Measurements from ENCODE around the gene MUCL3. TPM values are rescaled to one million over a fixed set of nuclear protein-coding genes. Genes with fewer than 3 reads are reported as not detected.

MUCL3 gene
- total RNA-seq, 3 donors from 2014 or later = not detected

GRCh38 chr6:30930506-30930905 is 10.3 kb upstream of the MUCL3 start:
- Histone ChIP-seq H3K4me3 (no peak overlapping the region), H3K36me3 (no peaks in the 10 kb centered on the region), H3K9me3 (peaks cover 0 to 7% of the 10 kb centered on the region in 2 donors), H3K27ac (no peak overlapping the region), H3K27me3 (no peaks in the 10 kb centered on the region), H3K4me1 (no peaks in the 10 kb centered on the region)
- intact Hi-C loops (cut with DNase I; ENCODE audit: low total_unique reads) = no loop called here
- no peak for DNase-seq (ENCODE audit: low spot score in 2 of 2)
- TF ChIP-seq CTCF (IDR thresholded peaks at IDR 0.05) (no peak), POLR2A (IDR thresholded peaks at IDR 0.05) (no peak), POLR2AphosphoS5 (IDR thresholded peaks at IDR 0.05) (no peak)

GRCh38 chr6:30931272-30931671 is 9.5 kb upstream of the MUCL3 start:
- Histone ChIP-seq H3K4me3 (no peak overlapping the region), H3K27me3 (no peaks in the 10 kb centered on the region), H3K4me1 (no peaks in the 10 kb centered on the region), H3K9me3 (peaks cover 0 to 7% of the 10 kb centered on the region in 2 donors), H3K27ac (no peak overlapping the region), H3K36me3 (no peaks in the 10 kb centered on the region)
- intact Hi-C loops (cut with DNase I; ENCODE audit: low total_unique reads) = no loop called here
- TF ChIP-seq POLR2AphosphoS5 (IDR thresholded peaks at IDR 0.05) = no peak
- TF ChIP-seq POLR2A (IDR thresholded peaks at IDR 0.05) = no peak
- no peak for TF ChIP-seq CTCF (IDR thresholded peaks at IDR 0.05)
- no peak for DNase-seq (ENCODE audit: low spot score in 2 of 2)

- Histone ChIP-seq H3K27me3 (no peaks in the 10 kb centered on the region), H3K36me3 (no peaks in the 10 kb centered on the region), H3K4me3 (no peak within 1 kb of the TSS), H3K4me1 (no peaks in the 10 kb centered on the region), H3K27ac (no peak within 1 kb of the TSS), H3K9me3 (peaks cover 0 to 7% of the 10 kb centered on the region in 2 donors)
- intact Hi-C loops (cut with DNase I; ENCODE audit: low total_unique reads) = no loop called here
- DNase-seq (ENCODE audit: low spot score in 2 of 2) = no peak
- TF ChIP-seq POLR2A (IDR thresholded peaks at IDR 0.05) (no peak), POLR2AphosphoS5 (IDR thresholded peaks at IDR 0.05) (no peak), CTCF (IDR thresholded peaks at IDR 0.05) (no peak)
These were observed 8.7 kb upstream of the MUCL3 start, which contains the start of gene SFTA2 for GRCh38 chr6:30931969-30932645. TSS of gene SFTA2 (minus strand) at chr6:30932170. CDS start at chr6:30932096, 74 bp downstream.

GRCh38 chr6:30932665-30933365 is 8.0 kb upstream of the MUCL3 start:
- Histone ChIP-seq H3K4me1 (no peaks in the 10 kb centered on the region), H3K27ac (no peak overlapping the region), H3K27me3 (no peaks in the 10 kb centered on the region), H3K4me3 (no peak overlapping the region), H3K9me3 (peaks cover 0 to 7% of the 10 kb centered on the region in 2 donors), H3K36me3 (no peaks in the 10 kb centered on the region)
- intact Hi-C loops (cut with DNase I; ENCODE audit: low total_unique reads) = no loop called here
- no peak for TF ChIP-seq POLR2AphosphoS5 (IDR thresholded peaks at IDR 0.05)
- DNase-seq (ENCODE audit: low spot score in 2 of 2) = no peak

- Histone ChIP-seq H3K36me3 (no peaks in the 10 kb centered on the region), H3K4me1 (no peaks in the 10 kb centered on the region), H3K4me3 (no peak overlapping the region), H3K27me3 (no peaks in the 10 kb centered on the region), H3K9me3 (no peaks in the 10 kb centered on the region), H3K27ac (no peak overlapping the region)
- intact Hi-C loops (cut with DNase I; ENCODE audit: low total_unique reads) = no loop called here
- no peak for DNase-seq (ENCODE audit: low spot score in 2 of 2)
- no peak for TF ChIP-seq CTCF (IDR thresholded peaks at IDR 0.05)
- no peak for TF ChIP-seq POLR2A (IDR thresholded peaks at IDR 0.05)
- TF ChIP-seq POLR2AphosphoS5 (IDR thresholded peaks at IDR 0.05) = no peak
These were observed 5.8 kb upstream of the MUCL3 start for GRCh38 chr6:30935018-30935417.

Measured in breast epithelium (tissue), 4 donors.